ENCODE measurements around the gene ZNF253. TPM values are rescaled to one million over a fixed set of nuclear protein-coding genes. Genes with fewer than 3 reads are reported as not detected.

Gene ZNF253
- total RNA-seq, 1 donor from 2014 or later: 2.1 TPM

GRCh38 chr19:19938449-19938848 lies 72.8 kb downstream of the ZNF253 start:
- DNase-seq (ENCODE audit: low read depth) (no peak), FAIRE-seq (no peak)
- Histone ChIP-seq H3K36me3 (ENCODE audit: control insufficient read depth, insufficient read depth, low read length) (no peaks in the 10 kb centered on the region), H3K27me3 (ENCODE audit: control insufficient read depth, insufficient read depth, low read length) (no peaks in the 10 kb centered on the region), H3K4me3 (ENCODE audit: low read depth, low read length) (no peak overlapping the region)
- TF ChIP-seq CTCF (IDR thresholded peaks at IDR 0.05; ENCODE audit: insufficient read depth, low read length, severe bottlenecking): no peak

- no peak for TF ChIP-seq CTCF (IDR thresholded peaks at IDR 0.05; ENCODE audit: insufficient read depth, low read length, severe bottlenecking)
- DNase-seq (ENCODE audit: low read depth) (no peak), FAIRE-seq (no peak)
- Histone ChIP-seq H3K4me3 (ENCODE audit: low read depth, low read length) (no peak overlapping the region), H3K36me3 (ENCODE audit: control insufficient read depth, insufficient read depth, low read length) (no peaks in the 10 kb centered on the region), H3K27me3 (ENCODE audit: control insufficient read depth, insufficient read depth, low read length) (no peaks in the 10 kb centered on the region)
Measured at GRCh38 chr19:19943848-19944582, 78.3 kb downstream of the ZNF253 start.

Other genes starting within 250 kb of the ZNF253 start
- gene PBX4, start 247.2 kb upstream of the ZNF253 start, total RNA-seq: 0.53 and 0.64 TPM in 2 replicates
- 5.5 and 5.6 TPM in 2 replicates for gene LPAR2, start 237.7 kb upstream of the ZNF253 start, total RNA-seq
- 3.2 and 3.7 TPM in 2 replicates for gene GMIP, start 222.2 kb upstream of the ZNF253 start, total RNA-seq
- 20.3 and 22.7 TPM in 2 replicates for gene ATP13A1, start 202.2 kb upstream of the ZNF253 start, total RNA-seq
- 8.7 and 14.6 TPM in 2 replicates for gene ZNF101, start 197.0 kb upstream of the ZNF253 start, total RNA-seq
- 4.2 and 5.6 TPM in 2 replicates for gene ZNF14, start 132.8 kb upstream of the ZNF253 start, total RNA-seq
- 9.7 and 12.0 TPM in 2 replicates for gene ZNF506, start 44.1 kb upstream of the ZNF253 start, total RNA-seq
- gene ZNF93, start 35.1 kb downstream of the ZNF253 start, total RNA-seq: 2.7 and 3.2 TPM in 2 replicates
- 2.9 and 4.9 TPM in 2 replicates for gene ZNF682, start 173.6 kb downstream of the ZNF253 start, total RNA-seq
- gene ZNF90, start 212.1 kb downstream of the ZNF253 start, total RNA-seq: 2.1 and 2.7 TPM in 2 replicates

Data from bronchial epithelial cell (primary cell).